Liver (tissue), 9 donors: Measurements from ENCODE around the gene MAPKBP1. TPM values are rescaled to one million over a fixed set of nuclear protein-coding genes. Genes with fewer than 3 reads are reported as not detected.

Experiments
- DNase-seq: peaks from one replicate; pipeline ENCODE4 v3.0.0-alpha.2; 2017; ENCODE audit warnings: low spot score
- H3K27ac ChIP-seq, 2 donors: one replicate each; pipeline ENCODE4 v1.7.0; 2013; ENCODE audit warnings: inconsistent platforms in 2 of 2, low read length in 2 of 2, control low read depth in 1 of 2, low read depth in 1 of 2, mild to moderate bottlenecking in 1 of 2
- H3K27me3 ChIP-seq, 4 donors: one replicate each; pipeline versions ENCODE4 v1.6.1 to v1.7.0; 2013; ENCODE audit warnings: low read length in 3 of 4, inconsistent platforms in 1 of 4, mild to moderate bottlenecking in 1 of 4, moderate library complexity in 1 of 4; ENCODE audit not compliant: control insufficient read depth in 4 of 4, insufficient read depth in 4 of 4
- H3K36me3 ChIP-seq, 4 donors: one replicate each; pipeline versions ENCODE4 v1.6.1 to v1.7.0; 2013; ENCODE audit warnings: low read length in 3 of 4, mild to moderate bottlenecking in 3 of 4, low read depth in 1 of 4, moderate library complexity in 1 of 4; ENCODE audit not compliant: control insufficient read depth in 4 of 4, insufficient read depth in 3 of 4
- H3K4me1 ChIP-seq, 4 donors: one replicate each; pipeline versions ENCODE4 v1.6.1 to v1.7.0; 2013; ENCODE audit warnings: low read length in 3 of 4, mild to moderate bottlenecking in 3 of 4, moderate library complexity in 1 of 4; ENCODE audit not compliant: control insufficient read depth in 4 of 4, insufficient read depth in 4 of 4
- H3K4me3 ChIP-seq, 3 donors: one replicate each; pipeline versions ENCODE4 v1.6.1 to v1.7.0; 2013; ENCODE audit warnings: low read length in 3 of 3, control low read depth in 1 of 3, low read depth in 1 of 3, mild to moderate bottlenecking in 1 of 3
- H3K9ac ChIP-seq, 2 donors: one replicate each; pipeline ENCODE4 v1.7.0; 2013; ENCODE audit warnings: low read length in 2 of 2, mild to moderate bottlenecking in 2 of 2, moderate library complexity in 2 of 2, control low read depth in 1 of 2, low read depth in 1 of 2
- H3K9me3 ChIP-seq, 4 donors: one replicate each; pipeline versions ENCODE4 v1.6.1 to v1.7.0; 2013; ENCODE audit warnings: low read length in 3 of 4; ENCODE audit not compliant: control insufficient read depth in 4 of 4
- EGR1 ChIP-seq, 2 donors: IDR thresholded peaks; 2 replicates each; pipeline ENCODE4 v1.6.1; 2016 to 2018; ENCODE audit warnings: antibody characterized with exemption in 2 of 2, low read depth in 2 of 2
- FOXA2 ChIP-seq: IDR thresholded peaks from 2 replicates; pipeline ENCODE4 v1.6.1; 2016; ENCODE audit warnings: antibody characterized with exemption
- HNF4G ChIP-seq: IDR thresholded peaks from 2 replicates; pipeline ENCODE4 v1.6.1; 2016; ENCODE audit warnings: antibody characterized with exemption
- JUND ChIP-seq, 2 donors: IDR thresholded peaks; 2 replicates each; pipeline ENCODE4 v1.6.1; 2016; ENCODE audit warnings: antibody characterized with exemption in 2 of 2
- NR2F2 ChIP-seq: IDR thresholded peaks from 2 replicates; pipeline ENCODE4 v1.6.1; 2016; ENCODE audit warnings: antibody characterized with exemption
- SP1 ChIP-seq: IDR thresholded peaks from 2 replicates; pipeline ENCODE4 v1.6.1; 2018; ENCODE audit warnings: antibody characterized with exemption, mild to moderate bottlenecking
- TAF1 ChIP-seq: conservative IDR thresholded peaks from 2 replicates; pipeline ENCODE4 v1.6.1; 2016; ENCODE audit warnings: antibody characterized with exemption, mild to moderate bottlenecking
- WGBS: extraction: QIAGEN DNeasy Blood & Tissue Kit; methylation state at CpG from one replicate; pipeline ENCODE4 v1.1.7; 2013; 5-methylcytosine and 5-hydroxymethylcytosine counted together
- polyA plus RNA-seq, 2 donors: library from polyadenylated mRNA; stranded (reverse) in 1 of 2; unstranded in 1 of 2; fragments of 200-250 nt in 1 of 2; fragments of >200 nt in 1 of 2; fragmentation: Nextera tagmentation in 1 of 2; extraction: Ambion mirVana in 1 of 2; gene quantifications; one replicate each; pipeline versions ENCODE4 v1.2.1 to v1.2.3, GENCODE V29; 2013 to 2015
- total RNA-seq, 2 donors: library from RNA; depleted of rRNA; stranded (reverse); fragments of >200 nt; gene quantifications; one replicate each; pipeline ENCODE4 v1.2.3, GENCODE V29; 2014
- TF ChIP-seq, protein P1 (sequence below): fragments of 150-350 bp; IDR thresholded peaks from 2 replicates; pipeline ENCODE4 v1.5.1; 2017; ENCODE audit warnings: improper control_type of control experiment, low read depth, low read length; ENCODE audit not compliant: missing input control
- TF ChIP-seq, protein P2 (sequence below): IDR thresholded peaks from 2 replicates; pipeline ENCODE4 v1.6.1; 2016; ENCODE audit warnings: antibody characterized with exemption
- TF ChIP-seq, protein P3 (sequence below): IDR thresholded peaks from 2 replicates; pipeline ENCODE4 v1.6.1; 2016; ENCODE audit warnings: antibody characterized with exemption, mild to moderate bottlenecking
- TF ChIP-seq, protein P4 (sequence below): IDR thresholded peaks from 2 replicates; pipeline ENCODE4 v1.6.1; 2016; ENCODE audit warnings: antibody characterized with exemption
- donor health status: healthy.
- donor health status: healthy.
- donor health status: healthy.
- donor health status: healthy.
- donor health status: healthy.

MAPKBP1 gene
- total and polyA plus RNA-seq, 4 donors: 0.89 to 10.3 (median 2.7) TPM

DNA sequence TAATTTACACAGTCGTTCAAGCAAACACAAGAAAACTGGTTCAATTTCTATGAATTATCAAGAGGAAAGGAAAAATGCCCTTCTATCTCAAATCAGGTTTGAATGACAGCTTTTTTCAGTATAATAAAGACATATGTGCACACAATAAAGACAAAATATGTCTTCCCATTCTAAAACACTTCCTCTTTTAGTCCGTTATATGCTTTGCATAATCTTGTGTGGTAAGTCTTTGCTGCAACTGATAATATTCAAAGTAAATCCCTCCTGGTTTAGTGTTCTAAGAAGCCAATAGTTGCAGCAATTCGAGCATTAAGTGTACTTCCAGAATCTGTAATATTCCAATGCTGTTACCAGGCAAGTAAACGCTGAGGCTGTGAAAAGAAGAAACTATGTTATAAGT lies 43.7 kb upstream of the MAPKBP1 start (continued):
- TF ChIP-seq, protein P1, sequence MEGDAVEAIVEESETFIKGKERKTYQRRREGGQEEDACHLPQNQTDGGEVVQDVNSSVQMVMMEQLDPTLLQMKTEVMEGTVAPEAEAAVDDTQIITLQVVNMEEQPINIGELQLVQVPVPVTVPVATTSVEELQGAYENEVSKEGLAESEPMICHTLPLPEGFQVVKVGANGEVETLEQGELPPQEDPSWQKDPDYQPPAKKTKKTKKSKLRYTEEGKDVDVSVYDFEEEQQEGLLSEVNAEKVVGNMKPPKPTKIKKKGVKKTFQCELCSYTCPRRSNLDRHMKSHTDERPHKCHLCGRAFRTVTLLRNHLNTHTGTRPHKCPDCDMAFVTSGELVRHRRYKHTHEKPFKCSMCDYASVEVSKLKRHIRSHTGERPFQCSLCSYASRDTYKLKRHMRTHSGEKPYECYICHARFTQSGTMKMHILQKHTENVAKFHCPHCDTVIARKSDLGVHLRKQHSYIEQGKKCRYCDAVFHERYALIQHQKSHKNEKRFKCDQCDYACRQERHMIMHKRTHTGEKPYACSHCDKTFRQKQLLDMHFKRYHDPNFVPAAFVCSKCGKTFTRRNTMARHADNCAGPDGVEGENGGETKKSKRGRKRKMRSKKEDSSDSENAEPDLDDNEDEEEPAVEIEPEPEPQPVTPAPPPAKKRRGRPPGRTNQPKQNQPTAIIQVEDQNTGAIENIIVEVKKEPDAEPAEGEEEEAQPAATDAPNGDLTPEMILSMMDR: no peak
- TF ChIP-seq, protein P2, sequence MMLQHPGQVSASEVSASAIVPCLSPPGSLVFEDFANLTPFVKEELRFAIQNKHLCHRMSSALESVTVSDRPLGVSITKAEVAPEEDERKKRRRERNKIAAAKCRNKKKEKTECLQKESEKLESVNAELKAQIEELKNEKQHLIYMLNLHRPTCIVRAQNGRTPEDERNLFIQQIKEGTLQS: no peak
- no peak for TF ChIP-seq JUND (IDR thresholded peaks at IDR 0.05)

DNA sequence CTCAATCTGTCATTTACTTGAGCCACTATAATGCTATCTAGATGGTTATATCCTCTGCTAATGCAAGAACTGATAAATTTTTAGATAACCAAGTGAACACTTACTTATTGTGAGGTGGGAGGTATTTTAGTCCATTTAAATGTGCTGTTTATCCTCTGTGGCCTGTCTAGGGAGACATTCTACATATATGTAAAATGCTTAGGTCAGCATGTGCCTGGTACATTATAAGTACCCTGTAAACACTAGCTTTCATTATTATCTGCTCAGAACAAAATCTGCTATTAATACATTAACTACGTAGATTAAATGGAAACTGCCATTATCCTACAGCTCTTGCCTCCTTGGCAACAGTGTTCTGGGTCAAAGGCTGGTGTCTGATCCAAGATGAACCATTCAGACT lies 41.8 kb upstream of the MAPKBP1 start:
- Histone ChIP-seq H3K4me1 (no peaks in the 10 kb centered on the region), H3K36me3 (peaks cover 1 to 32% (median 19%) of the 10 kb centered on the region in 4 donors), H3K27me3 (no peaks in the 10 kb centered on the region), H3K9ac (no peak overlapping the region), H3K9me3 (no peaks in the 10 kb centered on the region), H3K4me3 (no peak overlapping the region), H3K27ac (no peak overlapping the region)
- WGBS: 99% methylated on average over 1 of the region's 1 CpG
- no peak for DNase-seq
- no peak for TF ChIP-seq JUND (IDR thresholded peaks at IDR 0.05)
- no peak for TF ChIP-seq HNF4G
- TF ChIP-seq, protein P3, sequence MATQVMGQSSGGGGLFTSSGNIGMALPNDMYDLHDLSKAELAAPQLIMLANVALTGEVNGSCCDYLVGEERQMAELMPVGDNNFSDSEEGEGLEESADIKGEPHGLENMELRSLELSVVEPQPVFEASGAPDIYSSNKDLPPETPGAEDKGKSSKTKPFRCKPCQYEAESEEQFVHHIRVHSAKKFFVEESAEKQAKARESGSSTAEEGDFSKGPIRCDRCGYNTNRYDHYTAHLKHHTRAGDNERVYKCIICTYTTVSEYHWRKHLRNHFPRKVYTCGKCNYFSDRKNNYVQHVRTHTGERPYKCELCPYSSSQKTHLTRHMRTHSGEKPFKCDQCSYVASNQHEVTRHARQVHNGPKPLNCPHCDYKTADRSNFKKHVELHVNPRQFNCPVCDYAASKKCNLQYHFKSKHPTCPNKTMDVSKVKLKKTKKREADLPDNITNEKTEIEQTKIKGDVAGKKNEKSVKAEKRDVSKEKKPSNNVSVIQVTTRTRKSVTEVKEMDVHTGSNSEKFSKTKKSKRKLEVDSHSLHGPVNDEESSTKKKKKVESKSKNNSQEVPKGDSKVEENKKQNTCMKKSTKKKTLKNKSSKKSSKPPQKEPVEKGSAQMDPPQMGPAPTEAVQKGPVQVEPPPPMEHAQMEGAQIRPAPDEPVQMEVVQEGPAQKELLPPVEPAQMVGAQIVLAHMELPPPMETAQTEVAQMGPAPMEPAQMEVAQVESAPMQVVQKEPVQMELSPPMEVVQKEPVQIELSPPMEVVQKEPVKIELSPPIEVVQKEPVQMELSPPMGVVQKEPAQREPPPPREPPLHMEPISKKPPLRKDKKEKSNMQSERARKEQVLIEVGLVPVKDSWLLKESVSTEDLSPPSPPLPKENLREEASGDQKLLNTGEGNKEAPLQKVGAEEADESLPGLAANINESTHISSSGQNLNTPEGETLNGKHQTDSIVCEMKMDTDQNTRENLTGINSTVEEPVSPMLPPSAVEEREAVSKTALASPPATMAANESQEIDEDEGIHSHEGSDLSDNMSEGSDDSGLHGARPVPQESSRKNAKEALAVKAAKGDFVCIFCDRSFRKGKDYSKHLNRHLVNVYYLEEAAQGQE: no peak
- TF ChIP-seq, protein P1: no peak
- TF ChIP-seq, protein P2: no peak
- no peak for TF ChIP-seq SP1
- no peak for TF ChIP-seq NR2F2
- no peak for TF ChIP-seq FOXA2
- no peak for TF ChIP-seq TAF1
- TF ChIP-seq, protein P4, sequence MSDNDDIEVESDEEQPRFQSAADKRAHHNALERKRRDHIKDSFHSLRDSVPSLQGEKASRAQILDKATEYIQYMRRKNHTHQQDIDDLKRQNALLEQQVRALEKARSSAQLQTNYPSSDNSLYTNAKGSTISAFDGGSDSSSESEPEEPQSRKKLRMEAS: no peak

DNA sequence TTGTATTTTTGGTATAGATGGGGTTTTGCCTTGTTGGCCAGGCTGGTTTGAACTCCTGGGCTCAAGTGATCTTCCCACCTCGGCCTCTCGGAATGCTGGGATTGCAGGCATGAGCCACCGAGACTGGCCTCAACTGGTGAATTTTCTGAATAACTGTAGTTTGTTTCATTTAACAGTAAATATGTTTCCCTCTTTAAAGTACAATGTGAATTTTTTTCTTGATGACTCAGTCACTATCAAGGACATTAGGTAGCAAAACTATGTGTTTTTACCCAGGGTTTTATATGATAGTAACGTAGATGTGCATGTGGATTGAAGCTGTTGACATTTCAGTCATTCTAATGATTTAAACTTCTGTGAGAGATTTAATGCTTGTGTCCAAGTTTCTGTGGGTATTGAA lies 40.2 kb upstream of the MAPKBP1 start:
- no peak for DNase-seq
- Histone ChIP-seq H3K4me1 (no peaks in the 10 kb centered on the region), H3K27me3 (no peaks in the 10 kb centered on the region), H3K27ac (no peak overlapping the region), H3K36me3 (peaks cover 1 to 28% (median 20%) of the 10 kb centered on the region in 4 donors), H3K9ac (no peak overlapping the region), H3K9me3 (no peaks in the 10 kb centered on the region), H3K4me3 (no peak overlapping the region)
- WGBS: 96% methylated on average over 4 of the region's 4 CpGs
- TF ChIP-seq EGR1 (IDR thresholded peaks at IDR 0.05; ENCODE audit: low read depth in 2 of 2): no peak
